OCI-LY3 (cell line): ENCODE measurements around the gene PRMT7.

ENCODE experiments used
- EZH2phosphoT487 ChIP-seq: fragments of 200-600 bp; shearing (Covaris generic); IDR thresholded peaks from 2 replicates; pipeline ENCODE4 v1.6.1; 2018; ENCODE audit warnings: antibody characterized with exemption, mixed run types, low read depth
- TF ChIP-seq, protein P1 (sequence below): fragments of 200-600, 300-600 bp; sonication (generic); IDR thresholded peaks from 2 replicates; pipeline ENCODE4 v1.5.1; 2014; ENCODE audit warnings: antibody characterized with exemption, low read length, low read depth

DNA sequence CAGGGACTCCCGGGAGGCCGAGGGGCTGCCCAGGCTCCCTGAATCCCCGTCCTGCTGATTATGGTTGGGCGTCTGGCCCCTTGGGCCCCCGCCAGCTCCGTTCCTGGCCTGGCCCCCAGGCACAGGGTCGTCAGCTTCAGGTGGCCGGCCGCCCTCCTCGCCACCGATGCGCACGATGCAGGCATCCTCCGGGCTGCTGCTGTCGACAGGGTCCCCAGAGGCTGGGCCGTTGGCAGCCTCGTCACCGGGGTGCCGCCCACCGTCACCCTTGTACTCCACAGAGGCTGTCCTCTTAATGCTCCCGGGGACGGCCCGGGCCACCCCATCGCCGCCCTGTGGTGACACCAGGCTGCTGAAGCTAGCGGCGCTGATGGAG lies 60.4 kb downstream of the PRMT7 start:
- no peak for TF ChIP-seq EZH2phosphoT487
- TF ChIP-seq, protein P1, sequence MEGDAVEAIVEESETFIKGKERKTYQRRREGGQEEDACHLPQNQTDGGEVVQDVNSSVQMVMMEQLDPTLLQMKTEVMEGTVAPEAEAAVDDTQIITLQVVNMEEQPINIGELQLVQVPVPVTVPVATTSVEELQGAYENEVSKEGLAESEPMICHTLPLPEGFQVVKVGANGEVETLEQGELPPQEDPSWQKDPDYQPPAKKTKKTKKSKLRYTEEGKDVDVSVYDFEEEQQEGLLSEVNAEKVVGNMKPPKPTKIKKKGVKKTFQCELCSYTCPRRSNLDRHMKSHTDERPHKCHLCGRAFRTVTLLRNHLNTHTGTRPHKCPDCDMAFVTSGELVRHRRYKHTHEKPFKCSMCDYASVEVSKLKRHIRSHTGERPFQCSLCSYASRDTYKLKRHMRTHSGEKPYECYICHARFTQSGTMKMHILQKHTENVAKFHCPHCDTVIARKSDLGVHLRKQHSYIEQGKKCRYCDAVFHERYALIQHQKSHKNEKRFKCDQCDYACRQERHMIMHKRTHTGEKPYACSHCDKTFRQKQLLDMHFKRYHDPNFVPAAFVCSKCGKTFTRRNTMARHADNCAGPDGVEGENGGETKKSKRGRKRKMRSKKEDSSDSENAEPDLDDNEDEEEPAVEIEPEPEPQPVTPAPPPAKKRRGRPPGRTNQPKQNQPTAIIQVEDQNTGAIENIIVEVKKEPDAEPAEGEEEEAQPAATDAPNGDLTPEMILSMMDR = no peak
